ENCODE data around the gene MORN2. TPM values are rescaled to one million over a fixed set of nuclear protein-coding genes. Genes with fewer than 3 reads are reported as not detected.

MORN2 gene
- polyA plus RNA-seq, 2 of the 4 experiments (the other 2 are of a cell fraction) = 44.7 to 54.7 TPM

DNA sequence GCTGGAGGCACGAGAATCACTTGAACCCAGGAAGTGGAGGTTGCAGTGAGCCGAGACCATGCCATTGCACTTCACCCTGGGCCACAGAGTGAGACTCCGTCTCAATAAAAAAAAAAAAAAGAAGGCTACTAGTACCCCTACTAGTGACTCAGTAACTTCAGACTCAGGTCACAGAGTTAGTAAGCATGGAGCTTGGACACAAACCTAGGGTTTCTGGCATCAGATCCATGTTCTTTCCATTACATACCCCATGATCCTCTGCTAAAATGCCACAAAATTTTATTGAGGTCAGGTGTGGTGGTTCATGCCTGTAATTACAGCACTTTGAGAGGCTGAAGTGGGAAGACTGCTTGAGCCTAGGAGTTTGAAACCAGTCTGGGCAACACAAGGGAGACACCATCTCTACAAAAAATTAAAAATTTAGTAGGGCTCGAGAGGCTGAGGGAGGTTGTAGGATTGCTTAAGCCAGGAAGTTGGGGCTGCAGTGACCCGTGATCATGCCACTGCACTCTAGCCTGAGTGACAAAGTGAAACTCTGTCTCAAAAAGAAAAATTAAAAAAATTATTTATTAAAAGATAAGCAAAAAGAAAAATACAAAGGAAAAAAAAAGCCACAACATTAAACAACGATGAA is 45.1 kb upstream of the MORN2 start:
- TF ChIP-seq ZNF302 (CRISPR knock-in tag; IDR thresholded peaks at IDR 0.05) (no peak), MAFK (IDR thresholded peaks at IDR 0.05; ENCODE audit: partially characterized antibody) (no peak), RNF2 (IDR thresholded peaks at IDR 0.05; ENCODE audit: borderline replicate concordance, low read depth) (no peak), POLR2A (IDR thresholded peaks at IDR 0.05; ENCODE audit: low read length) (no peak), FOSB (CRISPR knock-in tag; IDR thresholded peaks at IDR 0.05) (no peak), KDM5A (IDR thresholded peaks at IDR 0.05) (no peak), CHD4 (IDR thresholded peaks at IDR 0.05; ENCODE audit: borderline replicate concordance) (no peak), BHLHE40 (IDR thresholded peaks at IDR 0.05; ENCODE audit: low read depth, low read length) (no peak), NPAS2 (CRISPR knock-in tag; IDR thresholded peaks at IDR 0.05; ENCODE audit: borderline replicate concordance) (no peak), POLR2AphosphoS2 (conservative IDR thresholded peaks at IDR 0.05; ENCODE audit: low read length) (no peak), RCOR1 (IDR thresholded peaks at IDR 0.05; ENCODE audit: low read depth, low read length) (no peak), JUN (IDR thresholded peaks at IDR 0.05) (no peak), ZSCAN20 (CRISPR knock-in tag; IDR thresholded peaks at IDR 0.05) (no peak)
- TF ChIP-seq, protein P1, sequence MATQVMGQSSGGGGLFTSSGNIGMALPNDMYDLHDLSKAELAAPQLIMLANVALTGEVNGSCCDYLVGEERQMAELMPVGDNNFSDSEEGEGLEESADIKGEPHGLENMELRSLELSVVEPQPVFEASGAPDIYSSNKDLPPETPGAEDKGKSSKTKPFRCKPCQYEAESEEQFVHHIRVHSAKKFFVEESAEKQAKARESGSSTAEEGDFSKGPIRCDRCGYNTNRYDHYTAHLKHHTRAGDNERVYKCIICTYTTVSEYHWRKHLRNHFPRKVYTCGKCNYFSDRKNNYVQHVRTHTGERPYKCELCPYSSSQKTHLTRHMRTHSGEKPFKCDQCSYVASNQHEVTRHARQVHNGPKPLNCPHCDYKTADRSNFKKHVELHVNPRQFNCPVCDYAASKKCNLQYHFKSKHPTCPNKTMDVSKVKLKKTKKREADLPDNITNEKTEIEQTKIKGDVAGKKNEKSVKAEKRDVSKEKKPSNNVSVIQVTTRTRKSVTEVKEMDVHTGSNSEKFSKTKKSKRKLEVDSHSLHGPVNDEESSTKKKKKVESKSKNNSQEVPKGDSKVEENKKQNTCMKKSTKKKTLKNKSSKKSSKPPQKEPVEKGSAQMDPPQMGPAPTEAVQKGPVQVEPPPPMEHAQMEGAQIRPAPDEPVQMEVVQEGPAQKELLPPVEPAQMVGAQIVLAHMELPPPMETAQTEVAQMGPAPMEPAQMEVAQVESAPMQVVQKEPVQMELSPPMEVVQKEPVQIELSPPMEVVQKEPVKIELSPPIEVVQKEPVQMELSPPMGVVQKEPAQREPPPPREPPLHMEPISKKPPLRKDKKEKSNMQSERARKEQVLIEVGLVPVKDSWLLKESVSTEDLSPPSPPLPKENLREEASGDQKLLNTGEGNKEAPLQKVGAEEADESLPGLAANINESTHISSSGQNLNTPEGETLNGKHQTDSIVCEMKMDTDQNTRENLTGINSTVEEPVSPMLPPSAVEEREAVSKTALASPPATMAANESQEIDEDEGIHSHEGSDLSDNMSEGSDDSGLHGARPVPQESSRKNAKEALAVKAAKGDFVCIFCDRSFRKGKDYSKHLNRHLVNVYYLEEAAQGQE (IDR thresholded peaks at IDR 0.05) = no peak
- TF ChIP-seq, protein P2, sequence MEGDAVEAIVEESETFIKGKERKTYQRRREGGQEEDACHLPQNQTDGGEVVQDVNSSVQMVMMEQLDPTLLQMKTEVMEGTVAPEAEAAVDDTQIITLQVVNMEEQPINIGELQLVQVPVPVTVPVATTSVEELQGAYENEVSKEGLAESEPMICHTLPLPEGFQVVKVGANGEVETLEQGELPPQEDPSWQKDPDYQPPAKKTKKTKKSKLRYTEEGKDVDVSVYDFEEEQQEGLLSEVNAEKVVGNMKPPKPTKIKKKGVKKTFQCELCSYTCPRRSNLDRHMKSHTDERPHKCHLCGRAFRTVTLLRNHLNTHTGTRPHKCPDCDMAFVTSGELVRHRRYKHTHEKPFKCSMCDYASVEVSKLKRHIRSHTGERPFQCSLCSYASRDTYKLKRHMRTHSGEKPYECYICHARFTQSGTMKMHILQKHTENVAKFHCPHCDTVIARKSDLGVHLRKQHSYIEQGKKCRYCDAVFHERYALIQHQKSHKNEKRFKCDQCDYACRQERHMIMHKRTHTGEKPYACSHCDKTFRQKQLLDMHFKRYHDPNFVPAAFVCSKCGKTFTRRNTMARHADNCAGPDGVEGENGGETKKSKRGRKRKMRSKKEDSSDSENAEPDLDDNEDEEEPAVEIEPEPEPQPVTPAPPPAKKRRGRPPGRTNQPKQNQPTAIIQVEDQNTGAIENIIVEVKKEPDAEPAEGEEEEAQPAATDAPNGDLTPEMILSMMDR (IDR thresholded peaks at IDR 0.05) = no peak
- Histone ChIP-seq H3K9me3 (no peaks in the 10 kb centered on the region), H3K4me2 (no peak overlapping the region), H3K4me1 (peaks cover 16% of the 10 kb centered on the region), H3K4me3 (no peak overlapping the region), H3K27ac (no peak overlapping the region)
- no peak for DNase-seq (ENCODE audit: low read depth in 1 of 2, low spot score in 1 of 2)
- ChIA-PET CTCF (no interaction called here), POLR2A (no interaction called here)
- WGBS (ENCODE audit: missing lambda C conversion rate) = 94% methylated on average over 6 of the region's 6 CpGs
- no peak for FAIRE-seq
- peak in 1 of 2 experiments; percentile 47; a peak in 2 of 6 replicates for ATAC-seq

DNA sequence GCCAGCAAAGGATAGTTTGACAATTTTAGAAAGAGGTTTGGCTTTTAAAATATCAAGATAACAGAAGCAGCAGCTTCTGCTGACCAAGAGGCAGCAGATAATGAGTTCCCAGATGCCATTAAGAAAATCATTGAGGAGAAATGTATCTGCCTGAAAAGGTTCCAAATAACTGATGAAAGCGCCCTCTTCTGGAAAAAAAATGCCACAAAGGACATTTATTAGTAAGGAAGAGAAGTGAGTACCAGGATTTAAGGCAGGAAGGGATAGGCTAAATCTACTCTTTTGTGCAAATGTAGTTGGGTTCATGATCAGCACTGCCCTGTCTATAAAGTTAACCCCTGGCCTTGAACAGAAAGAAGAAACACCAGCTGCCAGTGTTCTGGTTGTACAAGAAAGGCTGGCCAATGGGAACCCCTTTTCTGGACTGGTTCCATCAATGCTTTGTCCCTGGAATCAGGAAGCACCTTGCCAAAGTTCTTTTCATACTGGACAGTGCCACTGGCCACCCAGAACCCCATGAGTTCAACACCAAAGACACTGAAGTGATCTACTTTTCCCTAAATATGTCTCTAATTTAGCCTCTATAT is 40.7 kb upstream of the MORN2 start:
- WGBS (ENCODE audit: missing lambda C conversion rate) = 2% methylated on average over 1 of the region's 1 CpG
- CTCF ChIA-PET = interaction anchor here (0.6 to 2.4 kb wide), 9 partner anchors 9 to 45 kb away, joined by 3 to 22 read pairs (median 4); no protein-coding TSS in a partner anchor
- no peak for FAIRE-seq

More for the DNA sequence above, 40.7 kb upstream of the MORN2 start:
- POLR2A ChIA-PET = interaction anchor here (1.4 to 2.1 kb wide), 2 partner anchors 84 to 85 kb away, joined by 3 to 8 read pairs; partner anchors contain the start of gene SRSF7
- DNase-seq (ENCODE audit: low read depth in 1 of 2, low spot score in 1 of 2) (peak in 1 of 2 experiments; percentile 55), ATAC-seq (peak in 1 of 2 experiments; percentile 77; a peak in 3 of 6 replicates)
- Histone ChIP-seq H3K9me3 (no peaks in the 10 kb centered on the region), H3K27ac (no peak overlapping the region), H3K4me1 (no peaks in the 10 kb centered on the region), H3K4me2 (no peak overlapping the region), H3K4me3 (no peak overlapping the region)
- TF ChIP-seq, protein P3, sequence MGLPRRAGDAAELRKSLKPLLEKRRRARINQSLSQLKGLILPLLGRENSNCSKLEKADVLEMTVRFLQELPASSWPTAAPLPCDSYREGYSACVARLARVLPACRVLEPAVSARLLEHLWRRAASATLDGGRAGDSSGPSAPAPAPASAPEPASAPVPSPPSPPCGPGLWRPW (IDR thresholded peaks at IDR 0.05) = no peak
- TF ChIP-seq KDM1A (IDR thresholded peaks at IDR 0.05; ENCODE audit: low read depth) (no peak), HDAC2 (IDR thresholded peaks at IDR 0.05) (no peak), MYC (IDR thresholded peaks at IDR 0.05; ENCODE audit: borderline replicate concordance, low read length) (no peak), SMC3 (IDR thresholded peaks at IDR 0.05) (peak; percentile 62), CBX2 (IDR thresholded peaks at IDR 0.05; ENCODE audit: borderline replicate concordance, low read depth) (no peak), RAD21 (conservative IDR thresholded peaks at IDR 0.05 in 1 of 2, IDR thresholded peaks at IDR 0.05 in 1 of 2) (peak; percentile 53 to 61)
- TF ChIP-seq, protein P2 (IDR thresholded peaks at IDR 0.05) = peak; percentile 68
- TF ChIP-seq, protein P4, sequence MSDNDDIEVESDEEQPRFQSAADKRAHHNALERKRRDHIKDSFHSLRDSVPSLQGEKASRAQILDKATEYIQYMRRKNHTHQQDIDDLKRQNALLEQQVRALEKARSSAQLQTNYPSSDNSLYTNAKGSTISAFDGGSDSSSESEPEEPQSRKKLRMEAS (IDR thresholded peaks at IDR 0.05) = no peak
